HepG2 (cell line): ENCODE measurements around the gene ABHD1. TPM values are rescaled to one million over a fixed set of nuclear protein-coding genes. Genes with fewer than 3 reads are reported as not detected.

ENCODE experiments used
- AGO1 ChIP-seq: fragments of 200-400 bp; formaldehyde crosslinking; IDR thresholded peaks from 2 replicates; pipeline ENCODE4 v1.6.1; 2017; ENCODE audit warnings: mild to moderate bottlenecking, low read depth, low read length, moderate library complexity; ENCODE audit not compliant: poor library complexity, severe bottlenecking
- ATAD3A ChIP-seq: sonication (generic); formaldehyde crosslinking; IDR thresholded peaks from 2 replicates; pipeline ENCODE4 v1.4.0; 2020; ENCODE audit warnings: missing genetic modification reagents
- BCL6 ChIP-seq: IDR thresholded peaks from 2 replicates; pipeline ENCODE4 v1.6.1; 2016; ENCODE audit warnings: missing genetic modification reagents, missing compliant biosample characterization
- CC2D1A ChIP-seq: sonication (generic); formaldehyde crosslinking; IDR thresholded peaks from 2 replicates; pipeline ENCODE4 v1.8.1; 2023; ENCODE audit warnings: mild to moderate bottlenecking, missing genetic modification reagents
- ELK4 ChIP-seq: sonication (generic); formaldehyde crosslinking; IDR thresholded peaks from 2 replicates; pipeline ENCODE4 v1.9.0; 2021; ENCODE audit warnings: missing genetic modification reagents, borderline replicate concordance
- GMEB2 ChIP-seq: IDR thresholded peaks from 2 replicates; pipeline ENCODE4 v1.6.1; 2016; ENCODE audit warnings: missing biosample characterization, missing genetic modification reagents, low read depth
- HOXA3 ChIP-seq: sonication (generic); formaldehyde crosslinking; IDR thresholded peaks from 2 replicates; pipeline ENCODE4 v1.5.0; 2020; ENCODE audit warnings: missing genetic modification reagents
- IKZF4 ChIP-seq: sonication (generic); formaldehyde crosslinking; IDR thresholded peaks from 2 replicates; pipeline ENCODE4 v1.5.1; 2020; ENCODE audit warnings: borderline replicate concordance, mild to moderate bottlenecking, low read depth, missing genetic modification reagents; ENCODE audit errors: not compliant biosample characterization
- JUN ChIP-seq: sonication (generic); formaldehyde crosslinking; IDR thresholded peaks from 2 replicates; pipeline ENCODE4 v1.4.0; 2020; ENCODE audit warnings: mild to moderate bottlenecking, missing genetic modification reagents
- MAFF ChIP-seq: IDR thresholded peaks from 2 replicates; pipeline ENCODE4 v1.6.1; 2011; ENCODE audit warnings: low read depth, low read length, improper control_type of control experiment
- PRPF4 ChIP-seq: fragments of 200-400 bp; formaldehyde crosslinking; IDR thresholded peaks from 2 replicates; pipeline ENCODE4 v1.6.1; 2016; ENCODE audit warnings: low read length, low read depth; ENCODE audit not compliant: poor library complexity, severe bottlenecking
- TAF15 ChIP-seq: fragments of 200-400 bp; formaldehyde crosslinking; IDR thresholded peaks from one replicate; pipeline ENCODE4 v1.6.1; 2018; ENCODE audit warnings: mild to moderate bottlenecking, low read depth, low read length; ENCODE audit not compliant: poor library complexity, severe bottlenecking
- YEATS2 ChIP-seq: sonication (generic); formaldehyde crosslinking; IDR thresholded peaks from 2 replicates; pipeline ENCODE4 v1.4.0; 2020; ENCODE audit warnings: missing genetic modification reagents, borderline replicate concordance
- ZC3H4 ChIP-seq: sonication (generic); formaldehyde crosslinking; IDR thresholded peaks from 2 replicates; pipeline ENCODE4 v1.4.0; 2020; ENCODE audit warnings: missing genetic modification reagents, borderline replicate concordance
- ZNF101 ChIP-seq: sonication (generic); formaldehyde crosslinking; IDR thresholded peaks from 2 replicates; pipeline ENCODE4 v1.4.0; 2020; ENCODE audit warnings: mild to moderate bottlenecking, low read depth, missing genetic modification reagents, borderline replicate concordance
- ZNF143 ChIP-seq: sonication (generic); formaldehyde crosslinking; IDR thresholded peaks from 2 replicates; pipeline ENCODE4 v1.4.0; 2020; ENCODE audit warnings: missing genetic modification reagents
- ZNF260 ChIP-seq: sonication (generic); formaldehyde crosslinking; IDR thresholded peaks from 2 replicates; pipeline ENCODE4 v1.4.0; 2020; ENCODE audit warnings: missing genetic modification reagents, low read depth, mild to moderate bottlenecking, borderline replicate concordance
- ZNF350 ChIP-seq: sonication (generic); formaldehyde crosslinking; IDR thresholded peaks from 2 replicates; pipeline ENCODE4 v1.4.0; 2020; ENCODE audit warnings: mild to moderate bottlenecking, low read depth, missing genetic modification reagents, borderline replicate concordance
- ZNF451 ChIP-seq: sonication (generic); formaldehyde crosslinking; IDR thresholded peaks from 2 replicates; pipeline ENCODE4 v1.5.0; 2020; ENCODE audit warnings: mild to moderate bottlenecking, missing genetic modification reagents
- ZNF501 ChIP-seq: sonication (generic); formaldehyde crosslinking; IDR thresholded peaks from 2 replicates; pipeline ENCODE4 v1.5.1; 2020; ENCODE audit warnings: mild to moderate bottlenecking, moderate library complexity, missing genetic modification reagents
- ZNF510 ChIP-seq: sonication (generic); formaldehyde crosslinking; IDR thresholded peaks from 2 replicates; pipeline ENCODE4 v1.4.0; 2020; ENCODE audit warnings: low read depth, mild to moderate bottlenecking, missing genetic modification reagents
- ZNF768 ChIP-seq: sonication (generic); formaldehyde crosslinking; IDR thresholded peaks from 2 replicates; pipeline ENCODE4 v1.4.0; 2020; ENCODE audit warnings: missing genetic modification reagents
- polyA plus RNA-seq, 8 experiments: library from polyadenylated mRNA; depleted of rRNA in 3 of 8; stranded (reverse) in 7 of 8; unstranded in 1 of 8; fragments of >200 nt; fragmentation: Illumina TruSeq in 4 of 8; extraction: Trizol in 4 of 8; gene quantifications; 2 replicates each; pipeline versions ENCODE4 v1.2.1 to v1.2.3, GENCODE V29; 2011 to 2016; ENCODE audit warnings: low read depth in 4 of 8, missing spikeins in 1 of 8, mixed read lengths in 1 of 8; ENCODE audit not compliant: insufficient read depth in 1 of 8
- total RNA-seq, 5 experiments: library from RNA; depleted of rRNA; stranded (reverse); fragments of >200 nt; fragmentation: Illumina TruSeq; extraction: Trizol; gene quantifications; 2 replicates each; pipeline ENCODE4 v1.2.3, GENCODE V29; 2016; ENCODE audit warnings: low read depth in 1 of 5
- TF ChIP-seq, protein P1 (sequence below): fragments of 450-650 bp; IDR thresholded peaks from 2 replicates; pipeline ENCODE4 v1.6.1; 2016
- TF ChIP-seq, protein P2 (sequence below): IDR thresholded peaks from 2 replicates; pipeline ENCODE4 v1.6.1; 2016; ENCODE audit warnings: low read depth, control low read depth

Gene ABHD1
- total and polyA plus RNA-seq, 2 of the 13 experiments (the other 11 are each of a cell fraction or from before 2014, with no cell fraction given) = 0.04 to 0.81 TPM

- TF ChIP-seq PRPF4 (no peak), CC2D1A (CRISPR knock-in tag) (peak; percentile 10; the same call in 1 of the 2 replicates), MAFF (peak; percentile 57), JUN (CRISPR knock-in tag) (no peak; the same call in 1 of the 2 replicates), ZNF260 (CRISPR knock-in tag) (no peak), HOXA3 (CRISPR knock-in tag) (peak; percentile 88), ZNF451 (CRISPR knock-in tag) (no peak; the same call in 1 of the 2 replicates), ZNF101 (CRISPR knock-in tag) (no peak), ZNF768 (no peak), GMEB2 (CRISPR knock-in tag) (no peak), ELK4 (no peak), TAF15 (no peak), ZC3H4 (CRISPR knock-in tag) (peak; percentile 28; the same call in 1 of the 2 replicates), BCL6 (CRISPR knock-in tag) (peak; percentile 79), ATAD3A (CRISPR knock-in tag) (no peak), YEATS2 (CRISPR knock-in tag) (0 out of 2 replicates have a peak, but pooled peaks have one; percentile 25), AGO1 (no peak), ZNF143 (CRISPR knock-in tag) (no peak), ZNF510 (CRISPR knock-in tag) (no peak), ZNF501 (peak; percentile 79; the same call in 1 of the 2 replicates), IKZF4 (CRISPR knock-in tag) (no peak), ZNF350 (CRISPR knock-in tag) (peak; percentile 81)
- TF ChIP-seq, protein P1, sequence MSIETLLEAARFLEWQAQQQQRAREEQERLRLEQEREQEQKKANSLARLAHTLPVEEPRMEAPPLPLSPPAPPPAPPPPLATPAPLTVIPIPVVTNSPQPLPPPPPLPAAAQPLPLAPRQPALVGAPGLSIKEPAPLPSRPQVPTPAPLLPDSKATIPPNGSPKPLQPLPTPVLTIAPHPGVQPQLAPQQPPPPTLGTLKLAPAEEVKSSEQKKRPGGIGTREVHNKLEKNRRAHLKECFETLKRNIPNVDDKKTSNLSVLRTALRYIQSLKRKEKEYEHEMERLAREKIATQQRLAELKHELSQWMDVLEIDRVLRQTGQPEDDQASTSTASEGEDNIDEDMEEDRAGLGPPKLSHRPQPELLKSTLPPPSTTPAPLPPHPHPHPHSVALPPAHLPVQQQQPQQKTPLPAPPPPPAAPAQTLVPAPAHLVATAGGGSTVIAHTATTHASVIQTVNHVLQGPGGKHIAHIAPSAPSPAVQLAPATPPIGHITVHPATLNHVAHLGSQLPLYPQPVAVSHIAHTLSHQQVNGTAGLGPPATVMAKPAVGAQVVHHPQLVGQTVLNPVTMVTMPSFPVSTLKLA = no peak; the same call in none of the 2 replicates
- TF ChIP-seq, protein P2, sequence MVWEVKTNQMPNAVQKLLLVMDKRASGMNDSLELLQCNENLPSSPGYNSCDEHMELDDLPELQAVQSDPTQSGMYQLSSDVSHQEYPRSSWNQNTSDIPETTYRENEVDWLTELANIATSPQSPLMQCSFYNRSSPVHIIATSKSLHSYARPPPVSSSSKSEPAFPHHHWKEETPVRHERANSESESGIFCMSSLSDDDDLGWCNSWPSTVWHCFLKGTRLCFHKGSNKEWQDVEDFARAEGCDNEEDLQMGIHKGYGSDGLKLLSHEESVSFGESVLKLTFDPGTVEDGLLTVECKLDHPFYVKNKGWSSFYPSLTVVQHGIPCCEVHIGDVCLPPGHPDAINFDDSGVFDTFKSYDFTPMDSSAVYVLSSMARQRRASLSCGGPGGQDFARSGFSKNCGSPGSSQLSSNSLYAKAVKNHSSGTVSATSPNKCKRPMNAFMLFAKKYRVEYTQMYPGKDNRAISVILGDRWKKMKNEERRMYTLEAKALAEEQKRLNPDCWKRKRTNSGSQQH (CRISPR knock-in tag) = no peak
Measured at GRCh38 chr2:27177441-27178351, 54.1 kb downstream of the ABHD1 start (continued).
